Body of pancreas (tissue), 4 donors: ENCODE measurements around the gene KATNB1.

Source experiments
- CTCF ChIP-seq, 7 experiments: fragments of 450-650 bp in 4 of 7; fragments of 200-600 bp in 3 of 7; sonication (generic) in 3 of 7; IDR thresholded peaks; one replicate each; pipeline ENCODE4 v1.5.1; 2016 to 2019; ENCODE audit warnings: antibody characterized with exemption in 7 of 7
- POLR2A ChIP-seq, 3 donors: fragments of 450-650 bp; IDR thresholded peaks; one replicate each; pipeline ENCODE4 v1.6.1; 2016; ENCODE audit warnings: antibody characterized with exemption in 3 of 3, mild to moderate bottlenecking in 2 of 3

GRCh38 chr16:57688487-57688986, 47.0 kb upstream of the KATNB1 start:
- TF ChIP-seq CTCF (IDR thresholded peaks at IDR 0.05), result no peak
- no peak for TF ChIP-seq POLR2A (IDR thresholded peaks at IDR 0.05)
